GM12892 (cell line): ENCODE data around the gene SCGB1D1.

ENCODE experiments used
- POLR2A ChIP-seq: IDR thresholded peaks from 2 replicates; pipeline ENCODE4 v1.6.1; 2011; ENCODE audit warnings: low read depth, low read length, control low read depth
- POLR2AphosphoS5 ChIP-seq: IDR thresholded peaks from 2 replicates; pipeline ENCODE4 v1.6.1; 2011; ENCODE audit warnings: low read depth, low read length, control low read depth

DNA sequence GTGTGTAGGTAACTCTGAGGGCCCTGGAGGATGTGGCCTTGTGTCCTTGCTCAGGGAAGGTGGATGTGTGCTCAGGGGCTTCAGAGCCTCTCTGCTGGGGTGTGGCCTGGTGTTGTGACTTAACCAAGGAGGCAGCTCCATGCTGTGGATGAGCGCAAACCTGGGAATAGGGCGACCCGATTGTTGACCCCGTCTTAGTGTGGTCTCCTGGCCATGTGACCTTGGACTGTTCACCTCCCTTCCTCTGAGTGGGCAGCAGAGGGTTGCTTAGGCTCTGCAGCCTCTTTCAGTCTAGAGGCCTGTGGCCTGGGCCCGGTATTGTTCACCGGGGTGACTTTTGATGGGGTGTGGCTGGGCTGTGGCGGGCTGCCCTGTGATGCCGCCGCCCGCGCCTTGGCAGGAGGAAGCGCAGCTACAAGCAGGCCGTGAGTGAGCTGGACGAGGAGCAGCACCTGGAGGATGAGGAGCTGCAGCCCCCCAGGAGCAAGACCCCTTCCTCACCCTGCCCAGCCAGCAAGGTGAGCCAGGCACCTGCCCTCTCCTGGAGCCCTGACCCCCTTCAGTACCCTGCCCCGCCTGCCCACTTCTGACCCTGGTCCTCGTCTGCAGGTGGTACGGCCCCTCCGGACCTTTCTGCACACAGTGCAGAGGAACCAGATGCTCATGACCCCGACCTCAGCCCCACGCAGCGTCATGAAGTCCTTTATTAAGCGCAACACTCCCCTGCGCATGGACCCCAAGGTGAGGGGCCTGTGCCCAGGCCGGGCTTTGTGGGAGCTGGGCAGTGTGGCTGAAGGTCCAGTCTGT is 49.5 kb upstream of the SCGB1D1 start:
- TF ChIP-seq POLR2A (no peak), POLR2AphosphoS5 (no peak)
